HG03378 (cell line): Measurements from ENCODE around the gene OSBPL5.

Experiments used
- ATAC-seq: cut with Tn5 transposase; IDR thresholded peaks from one replicate; pipeline ENCODE4 v1.9.1; 2021; ENCODE audit warnings: mild to moderate bottlenecking, moderate library complexity; ENCODE audit not compliant: unreplicated experiment

Gene OSBPL5

DNA sequence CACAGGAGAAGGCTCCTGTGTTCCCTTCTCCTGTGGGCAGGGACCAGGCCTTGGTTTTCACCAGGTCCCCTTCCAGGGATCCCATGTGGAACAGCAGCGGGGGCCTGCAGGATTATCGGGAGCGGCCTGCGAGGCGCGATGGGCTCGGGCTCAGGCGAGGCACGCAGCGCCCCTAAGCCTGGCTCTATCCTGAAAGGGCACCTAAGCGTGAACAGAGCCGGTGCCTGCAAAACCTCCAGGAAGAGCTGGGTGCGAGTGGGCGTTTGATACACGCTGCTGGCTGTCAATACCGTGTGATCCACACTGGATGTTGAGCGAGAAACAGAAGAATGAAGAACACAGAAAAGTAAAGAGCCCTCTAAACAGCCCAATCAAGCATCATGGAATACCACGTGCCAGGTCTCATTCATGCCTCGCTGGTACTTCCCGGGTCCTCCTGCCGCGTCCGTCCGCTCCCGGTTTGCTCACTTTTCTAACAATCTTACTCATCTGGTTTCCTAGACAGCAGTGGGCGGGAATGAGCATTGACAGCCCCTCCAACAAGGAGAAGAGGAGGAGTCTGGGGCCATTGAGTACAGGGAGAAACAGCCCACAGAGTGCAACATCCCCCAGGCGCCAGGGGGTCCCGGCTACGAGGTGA is 12.5 kb downstream of the OSBPL5 start:
- ATAC-seq: no peak

DNA sequence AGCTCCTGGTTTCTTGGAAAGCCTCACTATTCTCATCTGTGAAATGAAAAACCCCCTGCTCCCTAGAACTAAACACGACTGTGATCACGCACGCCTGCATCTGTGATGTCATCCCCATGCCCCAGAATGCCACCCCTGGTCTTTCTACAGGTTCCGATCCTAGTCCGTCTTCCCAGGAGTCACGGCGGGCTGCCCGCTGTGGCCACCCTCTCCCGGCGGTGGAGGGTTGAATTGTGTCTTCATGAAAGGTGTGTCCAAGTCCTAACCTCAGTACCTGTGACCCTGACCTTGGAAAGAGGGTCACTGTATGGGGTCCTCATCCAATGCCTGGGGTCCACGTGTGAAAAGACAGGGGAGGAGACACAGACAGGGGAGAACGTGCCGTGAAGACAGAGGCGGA is 14.4 kb downstream of the OSBPL5 start:
- ATAC-seq: no peak

DNA sequence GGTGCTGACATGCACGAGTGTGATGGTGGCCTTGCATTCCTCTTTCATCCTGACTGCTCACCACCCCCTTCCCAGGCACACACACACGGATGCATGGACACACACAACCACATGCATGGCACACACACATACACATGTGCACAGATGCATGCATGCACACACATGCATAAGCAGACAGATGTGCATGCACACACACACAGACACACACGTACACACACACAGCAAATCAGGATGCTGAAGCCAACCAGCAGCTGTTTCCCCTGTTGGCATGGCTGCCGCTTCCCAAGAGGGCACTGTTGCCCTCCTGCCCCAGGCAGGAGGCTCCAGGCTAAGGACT is 15.3 kb downstream of the OSBPL5 start:
- no peak for ATAC-seq

DNA sequence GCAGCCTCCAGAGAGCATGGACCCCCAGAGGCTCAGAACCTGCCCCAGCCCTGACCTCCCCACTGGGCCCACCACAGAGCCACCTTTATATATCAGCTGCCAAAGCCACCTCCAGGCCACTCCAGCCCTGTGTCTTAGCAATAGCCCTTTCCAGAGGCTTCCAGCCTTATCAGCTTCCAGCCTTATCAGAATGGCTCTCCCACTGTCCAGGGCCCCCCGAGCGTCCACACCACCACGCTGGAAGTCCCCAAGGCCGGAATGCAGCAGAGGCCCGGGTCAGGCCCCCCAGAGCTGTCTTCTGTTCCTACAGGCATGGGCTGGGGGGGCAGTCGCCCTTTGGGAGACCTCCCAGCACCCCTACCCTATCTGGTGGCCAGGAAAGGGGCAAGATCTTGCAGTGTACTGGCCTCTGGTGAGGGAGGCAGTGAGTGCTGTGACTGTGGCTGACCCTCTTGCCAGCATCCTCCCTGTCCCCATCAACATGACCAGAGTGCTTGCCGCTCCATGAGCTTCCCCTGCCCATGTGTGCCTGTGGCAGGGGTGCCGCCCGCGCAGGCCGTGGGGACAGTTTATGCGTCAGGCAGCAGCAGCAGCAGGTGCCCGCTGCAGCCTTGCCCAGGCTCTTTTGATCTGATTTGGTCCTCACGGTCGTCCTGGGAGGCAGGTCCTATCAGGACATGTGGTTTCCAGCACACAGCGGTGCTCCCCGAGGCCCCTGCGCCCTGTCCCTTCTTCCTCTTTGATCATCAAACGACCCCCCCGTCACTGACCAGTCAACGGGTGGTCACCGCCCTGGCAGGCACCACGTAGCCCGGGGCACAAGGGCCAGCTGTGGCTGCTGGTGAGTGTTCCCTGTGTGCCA is 15.9 kb downstream of the OSBPL5 start:
- no peak for ATAC-seq

DNA sequence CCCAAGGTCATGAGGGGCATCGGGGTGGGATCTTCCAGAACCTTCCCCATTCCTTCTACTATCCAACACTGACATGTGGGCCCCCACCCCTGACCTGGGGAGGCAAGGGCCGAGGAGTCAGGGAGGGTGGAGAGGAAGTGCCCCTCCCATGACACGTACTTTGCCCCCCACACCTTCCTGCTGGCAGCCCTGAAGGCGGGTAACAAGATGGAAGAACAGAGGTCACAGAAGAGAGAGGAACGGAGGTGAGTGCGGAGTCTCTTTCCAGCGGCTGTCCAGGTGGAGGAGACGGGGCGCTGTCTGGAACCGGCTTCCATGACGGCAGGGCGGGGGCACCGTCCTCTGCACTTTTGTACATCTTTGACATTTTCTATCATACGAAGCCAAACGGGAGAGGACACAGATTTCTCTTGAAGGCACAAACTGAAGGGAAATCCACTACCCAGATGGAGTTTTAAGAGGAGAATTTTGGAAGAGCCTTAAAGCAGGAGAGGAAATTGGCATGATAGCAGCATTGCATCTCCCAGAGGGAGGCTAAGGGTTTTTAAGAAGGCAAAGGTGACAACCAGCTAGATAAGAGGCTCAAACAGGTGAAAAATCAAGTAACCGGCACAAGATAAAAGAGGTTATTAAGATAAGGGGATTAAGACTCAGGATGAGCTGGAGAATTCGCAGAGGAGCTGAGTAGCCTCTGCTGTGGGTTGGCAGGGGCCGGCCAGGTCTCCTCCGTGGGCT is 16.7 kb downstream of the OSBPL5 start:
- ATAC-seq: no peak

DNA sequence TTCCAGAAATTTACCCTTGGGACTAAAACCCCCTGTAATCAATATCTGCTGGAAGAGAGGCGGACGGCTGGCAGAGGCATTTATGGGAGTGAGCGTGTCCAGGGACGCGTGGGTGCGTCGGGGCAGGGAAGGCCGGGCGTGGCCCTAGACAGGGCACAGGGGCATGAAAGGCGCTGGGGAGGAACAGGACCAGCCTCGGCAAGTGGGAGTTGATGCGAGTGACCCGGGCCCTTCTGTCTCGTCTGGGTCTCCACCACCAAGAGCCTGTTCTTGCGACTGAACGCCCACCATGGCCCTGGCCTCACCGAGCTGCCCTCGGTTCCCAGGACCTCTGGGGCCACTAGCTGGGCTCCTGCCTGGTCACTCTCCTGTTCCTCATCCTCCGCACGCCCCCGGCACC is 17.5 kb downstream of the OSBPL5 start:
- ATAC-seq: no peak

DNA sequence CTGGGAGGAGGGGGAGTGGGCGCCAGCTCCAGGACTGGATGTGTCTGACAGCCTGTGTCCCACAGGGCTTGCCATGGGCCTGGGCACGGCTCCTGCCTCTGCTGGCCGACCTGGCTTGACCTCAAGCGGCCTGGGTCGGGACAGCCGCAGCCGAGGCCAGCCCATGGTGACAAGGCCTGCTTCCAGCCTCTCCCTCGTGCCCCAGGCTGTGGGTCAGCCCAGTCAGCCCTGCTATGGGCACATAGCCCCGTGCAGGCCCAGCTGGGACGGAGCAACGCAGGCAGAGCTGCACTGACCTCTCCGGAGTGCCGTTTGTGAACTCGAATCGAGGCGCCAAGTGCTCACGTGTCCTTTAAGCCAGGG is 17.9 kb downstream of the OSBPL5 start:
- no peak for ATAC-seq

DNA sequence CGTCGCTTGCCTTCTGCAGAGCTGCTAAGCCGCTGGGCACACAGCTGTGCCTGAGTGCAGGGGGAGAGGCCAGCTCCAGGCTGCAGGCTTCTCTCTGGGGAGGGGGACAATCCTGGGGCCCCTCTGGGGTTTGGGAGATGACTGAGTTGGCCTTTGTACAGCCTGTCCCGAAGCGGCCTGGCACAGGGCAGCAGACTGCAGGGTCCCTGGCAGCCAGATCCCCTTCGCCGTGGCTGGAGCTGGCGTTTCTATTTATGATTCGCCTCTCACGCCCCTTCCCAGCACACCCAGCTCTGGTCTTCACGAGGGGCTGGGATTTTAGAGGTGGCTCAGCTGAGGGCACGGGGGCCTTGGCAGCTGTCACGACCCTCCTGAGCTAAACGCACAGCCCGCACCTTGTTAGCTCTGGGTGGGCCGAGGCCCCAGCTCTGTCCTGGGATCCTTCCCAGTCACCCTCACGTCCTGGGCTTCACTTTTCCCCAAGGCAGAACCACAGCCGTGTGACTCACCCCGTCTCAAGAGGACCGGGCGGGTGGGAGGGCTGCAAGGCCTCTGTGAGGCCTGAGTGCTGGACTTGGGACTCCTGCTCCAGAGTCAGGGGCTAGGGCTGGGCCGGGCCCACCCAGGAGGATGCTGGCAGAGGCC is 18.4 kb downstream of the OSBPL5 start:
- ATAC-seq: no peak

DNA sequence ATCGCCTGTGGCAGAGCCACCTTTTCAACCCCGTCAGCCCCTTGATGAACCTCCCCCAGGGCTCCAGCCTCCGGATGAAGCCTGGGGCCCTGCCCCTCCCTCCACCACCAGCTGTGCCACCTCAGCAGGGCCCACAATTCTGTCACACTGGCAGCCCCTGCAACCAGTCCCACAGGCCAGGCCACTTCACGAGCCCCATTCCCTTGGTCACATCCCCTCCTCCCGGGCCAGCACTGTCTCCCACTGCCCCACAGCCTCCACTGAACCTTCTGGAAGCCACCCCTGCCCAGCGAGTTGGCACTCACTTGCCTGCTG is 19.9 kb downstream of the OSBPL5 start:
- ATAC-seq: no peak

DNA sequence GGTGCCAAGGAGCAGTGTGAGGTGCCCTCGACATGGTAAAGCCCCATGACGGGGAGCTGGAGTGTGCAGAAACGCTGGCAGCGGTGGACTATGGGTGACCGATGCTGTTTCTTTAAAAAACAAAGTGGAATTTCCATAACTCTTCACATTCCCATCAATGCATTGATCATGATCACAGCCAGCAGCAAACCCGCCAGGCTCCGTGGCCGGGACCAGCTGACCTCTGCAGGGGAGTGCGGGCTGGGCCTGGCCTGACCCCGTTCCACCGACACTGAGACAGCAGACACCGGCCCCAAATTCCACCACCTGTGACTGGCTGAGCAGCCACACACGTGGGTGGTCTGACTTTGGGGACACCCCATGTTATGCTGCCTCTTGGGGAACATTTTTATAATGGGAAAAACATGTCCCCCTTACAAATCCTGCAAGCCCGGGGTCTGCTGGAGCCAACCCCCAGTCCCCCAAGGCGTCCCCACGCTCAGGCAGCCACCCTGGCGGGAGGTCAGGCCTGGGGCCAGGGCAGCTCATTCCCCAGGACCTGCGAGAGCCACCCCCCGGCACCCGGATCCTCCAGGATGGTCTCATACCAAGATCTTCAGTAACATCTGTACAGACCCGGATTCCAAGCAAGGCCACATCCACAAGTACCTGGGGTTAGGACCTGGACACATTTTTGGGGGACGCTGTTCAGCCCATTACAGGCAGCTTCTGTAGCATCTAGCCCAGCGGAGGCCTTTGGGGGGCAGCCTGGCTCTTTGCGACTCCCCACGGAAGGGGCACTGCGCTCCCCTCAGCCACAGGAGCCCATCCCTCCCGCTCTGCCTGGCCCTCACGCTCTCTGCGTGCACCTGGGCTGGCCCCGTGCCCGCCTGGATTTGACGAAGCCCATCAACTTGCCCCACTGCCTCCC is 20.6 kb downstream of the OSBPL5 start:
- no peak for ATAC-seq

DNA sequence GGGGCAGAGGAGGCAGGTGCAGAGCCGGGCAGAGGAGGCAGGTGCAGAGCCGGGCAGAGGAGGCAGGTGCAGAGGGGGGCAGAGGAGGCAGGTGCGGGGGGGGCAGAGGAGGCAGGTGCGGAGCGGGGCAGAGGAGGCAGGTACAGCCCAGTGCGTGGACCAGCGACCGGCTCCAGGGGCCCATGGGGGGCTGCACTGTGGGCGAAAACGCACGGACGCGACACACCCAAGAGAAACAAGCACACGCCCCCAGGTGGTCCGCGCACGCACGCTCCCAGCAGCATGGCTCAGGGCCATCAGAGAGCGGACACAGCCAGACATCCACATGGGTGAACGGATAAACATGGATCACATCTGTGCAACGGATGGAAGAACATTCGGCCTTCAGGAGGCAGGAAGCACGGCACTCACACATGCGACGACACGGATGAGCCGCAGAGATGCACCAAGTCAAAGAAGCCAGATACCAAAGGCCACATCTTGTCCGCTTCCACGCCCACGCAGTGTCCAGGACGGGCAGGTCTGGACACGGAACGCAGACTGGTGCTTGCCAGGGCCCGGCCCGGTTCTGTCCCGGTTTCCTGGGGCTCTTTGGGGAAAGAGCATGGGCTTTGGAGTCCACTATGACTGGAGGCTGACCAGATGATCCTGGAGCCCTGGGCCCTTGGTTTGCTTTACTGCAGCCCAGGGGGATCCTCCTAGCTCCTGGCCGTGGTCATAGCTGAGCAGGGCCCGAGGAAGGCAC is 21.8 kb downstream of the OSBPL5 start:
- ATAC-seq: no peak

DNA sequence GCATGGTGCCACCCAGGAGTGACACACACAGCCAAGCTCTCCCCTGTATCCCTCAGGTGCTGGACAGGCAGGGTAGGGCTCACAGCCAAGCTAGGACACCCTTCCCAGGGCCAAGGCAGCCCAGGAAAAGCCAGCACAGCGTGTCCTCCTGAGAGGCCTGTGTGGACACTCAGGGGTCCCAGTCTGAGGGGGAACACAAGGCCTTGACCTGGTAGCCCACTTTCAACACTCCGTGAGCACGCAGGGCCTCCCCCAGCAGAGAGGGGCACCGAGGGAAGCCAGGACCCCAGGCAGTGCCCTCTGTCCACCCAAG is 24.9 kb downstream of the OSBPL5 start:
- no peak for ATAC-seq

DNA sequence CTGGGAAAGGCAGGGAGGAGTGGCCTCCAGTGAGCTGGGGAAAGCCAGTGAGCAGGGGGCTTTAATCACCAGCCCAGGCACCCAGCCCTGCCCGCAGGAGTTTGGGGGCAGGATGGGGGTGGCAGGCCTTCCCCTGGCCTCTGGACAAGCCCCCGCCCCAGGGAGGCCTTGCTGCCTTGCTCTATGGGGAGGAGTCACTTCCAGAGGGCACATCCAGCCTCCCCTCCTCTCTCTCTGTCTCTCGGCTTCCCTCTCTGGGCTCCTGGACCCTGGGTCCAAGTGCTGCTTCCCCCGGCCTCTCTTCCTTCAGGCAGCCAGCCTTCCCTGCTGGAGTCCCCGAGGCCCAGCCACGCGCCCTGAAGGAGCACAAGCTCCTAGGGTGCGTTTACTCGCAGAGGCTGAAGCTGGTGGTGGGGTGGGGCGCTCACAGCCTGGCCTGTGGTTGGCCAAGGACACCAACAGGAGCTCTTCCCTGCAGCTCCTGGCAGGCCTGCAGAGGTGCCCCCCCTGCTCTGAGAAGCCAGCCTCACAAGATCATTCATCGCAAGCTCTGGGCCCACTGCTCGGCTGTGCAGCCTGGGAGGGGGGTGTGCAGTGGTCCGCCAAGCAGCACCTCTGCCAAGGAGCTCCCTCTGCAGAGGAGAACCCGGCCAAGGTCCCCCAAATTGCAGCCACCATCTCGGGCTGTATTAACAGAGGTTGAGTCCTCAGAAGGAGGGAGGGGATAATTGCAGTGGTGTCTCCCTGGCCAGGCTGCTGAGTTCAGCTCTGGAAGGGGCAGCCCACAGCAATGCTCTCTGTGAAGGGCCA is 25.4 kb downstream of the OSBPL5 start:
- no peak for ATAC-seq

DNA sequence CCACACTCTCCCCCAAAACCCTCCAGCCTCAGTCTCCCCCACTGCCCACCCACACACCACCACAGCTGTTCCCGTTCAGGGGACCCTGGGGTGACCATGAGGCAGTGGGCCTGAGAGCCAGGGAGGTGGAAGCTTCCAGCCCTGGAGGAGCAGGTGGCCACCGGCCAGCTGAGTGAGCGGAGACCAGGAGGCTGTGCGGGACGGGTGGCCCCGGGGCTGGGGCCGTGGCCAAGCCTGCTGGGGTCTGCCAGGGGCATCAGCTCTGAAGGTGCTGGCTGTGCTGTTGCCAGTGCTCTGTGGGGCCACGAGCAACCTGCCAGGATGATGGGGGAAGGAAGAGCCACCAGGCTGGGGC is 26.0 kb downstream of the OSBPL5 start:
- ATAC-seq: no peak

DNA sequence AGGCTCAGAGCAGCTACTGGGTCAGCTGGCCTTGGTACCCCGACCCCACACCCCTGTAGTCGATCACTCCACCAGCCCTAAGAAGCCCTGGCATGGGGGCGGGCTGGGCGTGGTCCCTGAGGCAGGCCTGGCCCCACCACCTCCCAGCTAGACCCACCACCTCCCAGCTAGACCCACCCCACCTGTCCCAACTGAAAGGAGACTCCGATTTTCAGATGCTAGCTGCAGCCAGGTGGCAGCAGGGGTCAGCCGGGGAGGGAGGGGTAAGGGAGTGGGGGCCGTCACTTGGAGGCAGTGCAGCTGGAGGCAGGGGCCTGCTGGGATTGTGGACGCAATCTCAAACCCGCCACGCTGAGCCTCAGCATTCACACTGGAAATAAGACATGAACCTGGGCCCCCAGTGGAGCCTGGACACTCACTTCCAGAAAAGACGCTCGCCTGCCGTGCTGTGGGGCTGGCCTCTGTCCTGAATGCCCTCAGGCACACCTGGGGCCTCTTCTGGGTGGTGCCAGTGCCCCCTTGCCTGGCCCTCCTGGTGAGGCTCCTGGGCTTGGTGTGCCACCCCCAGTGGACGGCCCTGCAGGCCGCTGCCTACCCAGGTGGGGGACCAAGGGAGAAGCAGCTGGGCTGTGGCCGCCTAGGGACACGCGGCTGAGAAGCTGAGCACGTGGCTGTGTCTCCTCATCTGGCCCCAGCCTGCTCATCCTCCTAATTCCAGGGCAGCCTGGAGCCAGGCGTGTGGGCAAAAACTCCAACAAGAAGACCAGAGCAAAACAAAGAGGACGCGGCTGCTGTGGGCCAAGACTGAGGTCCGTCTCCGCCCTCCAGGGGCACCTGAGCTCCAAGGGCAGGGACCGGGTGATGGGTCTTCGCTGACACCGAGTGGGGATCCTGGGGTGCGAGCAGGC is 26.7 kb downstream of the OSBPL5 start:
- ATAC-seq: no peak

DNA sequence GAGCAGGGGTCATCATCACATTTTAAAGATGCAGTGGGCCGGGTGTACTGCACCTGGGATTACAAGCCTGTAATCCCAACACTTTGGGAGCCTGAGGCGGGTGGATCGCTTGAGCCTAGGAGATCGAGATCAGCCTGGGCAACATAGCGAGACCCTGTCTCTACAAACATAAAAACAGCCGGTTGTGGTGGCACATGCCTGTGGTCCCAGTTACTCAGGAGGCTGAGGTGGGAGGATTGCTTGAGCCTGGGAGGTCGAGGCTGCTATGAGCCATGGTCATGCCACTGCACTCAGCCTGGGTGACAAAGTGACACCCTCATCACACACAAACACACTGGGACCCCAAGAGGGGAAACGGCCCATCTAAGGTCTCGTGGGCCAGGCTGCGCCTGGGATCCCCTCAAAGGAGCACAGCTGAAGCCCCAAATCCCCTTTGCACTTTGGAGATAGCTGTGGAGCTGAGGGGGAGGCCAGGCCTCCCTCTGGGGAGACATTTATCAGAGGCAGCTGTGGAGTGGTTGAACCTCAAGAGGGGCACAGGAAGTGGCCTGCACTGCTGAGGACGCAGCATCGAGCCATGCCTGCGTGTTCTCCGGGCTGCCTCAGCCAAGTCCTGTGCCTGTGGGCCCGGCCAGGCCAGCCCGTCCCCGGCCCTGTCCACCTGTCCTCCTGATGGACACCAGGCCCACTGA is 27.5 kb downstream of the OSBPL5 start:
- ATAC-seq: no peak

DNA sequence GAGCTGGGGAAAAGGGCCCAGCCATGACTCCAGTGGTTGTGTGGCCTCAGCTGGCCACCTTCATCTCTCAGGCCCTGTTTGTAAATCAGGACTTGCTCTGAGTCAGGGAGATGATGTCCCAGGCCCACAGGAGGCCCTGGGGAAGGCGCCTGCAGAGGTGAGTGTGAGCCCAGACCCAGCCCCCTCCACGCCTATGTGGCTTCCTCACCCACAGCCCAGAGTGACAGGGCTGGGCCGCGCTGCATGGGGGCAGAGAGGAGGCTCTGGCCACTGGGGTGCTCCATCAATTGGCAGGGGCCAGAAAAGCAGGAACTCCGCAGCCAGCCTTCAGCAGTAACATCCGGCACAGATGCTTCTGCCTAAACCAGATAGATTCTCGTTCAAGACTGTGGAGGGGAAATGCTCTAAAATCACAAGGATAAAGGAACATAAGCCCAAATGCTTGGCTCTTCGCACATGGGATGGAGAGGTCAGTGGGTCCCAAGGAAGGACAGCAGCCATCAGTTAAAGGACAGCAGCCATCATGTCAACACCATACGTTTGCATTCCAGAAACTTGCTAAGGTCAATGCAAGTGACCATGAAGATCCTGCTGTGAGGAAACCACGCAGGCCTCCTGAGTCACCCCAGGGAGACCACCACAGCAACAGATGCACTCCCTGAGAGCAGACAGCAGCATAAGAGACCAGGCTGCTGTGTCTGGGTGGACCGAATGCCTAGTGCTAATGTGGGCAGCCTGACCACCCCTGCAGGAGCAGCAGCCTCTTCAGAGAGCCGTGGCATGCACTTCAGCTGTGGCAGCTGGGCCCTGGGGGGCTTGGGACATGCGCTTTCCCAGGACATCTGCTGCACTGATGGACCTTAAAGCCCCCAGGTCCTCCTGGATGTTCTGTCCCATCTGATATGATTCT is 28.3 kb downstream of the OSBPL5 start:
- no peak for ATAC-seq
